H1 (cell line): ENCODE results near the gene FAM186B. TPM values are rescaled to one million over a fixed set of nuclear protein-coding genes. Genes with fewer than 3 reads are reported as not detected.

ENCODE experiments used
- CTCF ChIA-PET: fragments of 300-600 bp; sonication (Branson Sonifier 250); formaldehyde crosslinking; loops from one replicate; lab custom pipeline; 2021; ENCODE audit not compliant: partially characterized antibody; lab: Charles Lee
- POLR2A ChIA-PET: fragments of 300-600 bp; sonication (Branson Sonifier 250); formaldehyde crosslinking; loops from one replicate; lab custom pipeline; 2021; ENCODE audit warnings: inconsistent platforms; ENCODE audit not compliant: partially characterized antibody; lab: Charles Lee
- DNase-seq, 2 experiments: peaks; one replicate each; pipeline versions ENCODE4 v3.0.0 to v3.0.0-alpha.2; 2010 to 2022; ENCODE audit warnings: low spot score in 2 of 2, low read depth in 1 of 2, mixed read lengths in 1 of 2
- FAIRE-seq: peaks from 2 replicates; lab custom pipeline; 2011; peaks lifted over from hg19 to GRCh38; lab: Jason Lieb, UNC
- H2AFZ ChIP-seq: 2 replicates; pipeline ENCODE4 v1.8.1; 2012; ENCODE audit warnings: low read length, inconsistent platforms
- H2AK5ac ChIP-seq: 2 replicates; pipeline ENCODE4 v1.6.1; 2013; ENCODE audit warnings: low read depth, low read length
- H2BK120ac ChIP-seq: replicated peaks from 2 replicates; pipeline ENCODE3; 2013; ENCODE audit warnings: low read depth, low read length, inconsistent platforms
- H2BK12ac ChIP-seq: 2 replicates; pipeline ENCODE4 v1.6.1; 2013; ENCODE audit warnings: low read depth, low read length
- H2BK15ac ChIP-seq: 2 replicates; pipeline ENCODE4 v1.6.1; 2013; ENCODE audit warnings: low read length
- H2BK20ac ChIP-seq: 2 replicates; pipeline ENCODE4 v1.6.1; 2013; ENCODE audit warnings: low read length
- H2BK5ac ChIP-seq: 2 replicates; pipeline ENCODE4 v1.6.1; 2013; ENCODE audit warnings: low read depth, low read length
- H3K14ac ChIP-seq: 2 replicates; pipeline ENCODE4 v1.6.1; 2013; ENCODE audit warnings: inconsistent platforms; ENCODE audit not compliant: insufficient read length
- H3K18ac ChIP-seq: 2 replicates; pipeline ENCODE4 v1.6.1; 2013; ENCODE audit warnings: low read length; ENCODE audit errors: extremely low read depth
- H3K23ac ChIP-seq: 2 replicates; pipeline ENCODE4 v1.6.1; 2013; ENCODE audit warnings: inconsistent platforms; ENCODE audit not compliant: insufficient read length
- H3K23me2 ChIP-seq: 2 replicates; pipeline ENCODE4 v1.6.1; 2013; ENCODE audit warnings: low read depth, low read length
- H3K27ac ChIP-seq: 2 replicates; pipeline ENCODE4 v1.6.1; 2011; ENCODE audit warnings: low read depth, low read length, inconsistent platforms
- H3K27me3 ChIP-seq, 4 experiments: replicated peaks in 1 of 4; 1 replicate in 1 of 4; 2 replicates in 3 of 4; pipeline versions ENCODE4 v1.6.1 to v1.8.1; 2011 to 2013; ENCODE audit warnings: low read length in 3 of 4, mild to moderate bottlenecking in 3 of 4, inconsistent platforms in 2 of 4, mixed read lengths in 2 of 4, moderate library complexity in 1 of 4; ENCODE audit not compliant: control insufficient read depth in 3 of 4, insufficient read depth in 3 of 4; ENCODE audit errors: extremely low read depth in 1 of 4
- H3K36me3 ChIP-seq, 4 experiments: 2 replicates each; pipeline versions ENCODE4 v1.6.1 to v1.8.1; 2011 to 2013; ENCODE audit warnings: mild to moderate bottlenecking in 4 of 4, low read length in 3 of 4, moderate library complexity in 2 of 4, control low read depth in 1 of 4, inconsistent platforms in 1 of 4; ENCODE audit not compliant: insufficient read depth in 4 of 4, control insufficient read depth in 2 of 4
- H3K4ac ChIP-seq: replicated peaks from 2 replicates; pipeline ENCODE3; 2013; ENCODE audit warnings: low read length, low read depth, mixed read lengths, inconsistent platforms; ENCODE audit not compliant: insufficient read length
- H3K4me1 ChIP-seq, 4 experiments: replicated peaks in 1 of 4; 1 replicate in 1 of 4; 2 replicates in 3 of 4; pipeline versions ENCODE4 v1.6.1 to v1.8.1; 2011 to 2013; ENCODE audit warnings: low read length in 3 of 4, inconsistent platforms in 2 of 4, mixed read lengths in 1 of 4; ENCODE audit not compliant: insufficient read depth in 4 of 4, control insufficient read depth in 3 of 4
- H3K4me2 ChIP-seq, 2 experiments: 2 replicates each; pipeline versions ENCODE4 v1.6.1 to v1.8.1; 2011 to 2013; ENCODE audit warnings: low read depth in 2 of 2, low read length in 2 of 2, control low read depth in 1 of 2, inconsistent platforms in 1 of 2, mild to moderate bottlenecking in 1 of 2; ENCODE audit not compliant: insufficient read depth in 1 of 2
- H3K4me3 ChIP-seq, 4 experiments: fragments of 200-600, 300-600 bp in 1 of 4; sonication (generic), shearing (Covaris generic), sonication (Bioruptor Twin) in 1 of 4; 2 replicates each; pipeline versions ENCODE4 v1.5.1 to v1.8.1; 2011 to 2016; ENCODE audit warnings: low read length in 4 of 4, low read depth in 3 of 4, control low read depth in 2 of 4, inconsistent platforms in 2 of 4, mild to moderate bottlenecking in 2 of 4, mixed read lengths in 1 of 4, moderate library complexity in 1 of 4; ENCODE audit not compliant: insufficient read depth in 2 of 4; ENCODE audit errors: extremely low read depth in 1 of 4
- H3K56ac ChIP-seq: replicated peaks from 2 replicates; pipeline ENCODE3; 2013; ENCODE audit warnings: low read depth, mild to moderate bottlenecking, mixed read lengths, low read length, inconsistent platforms; ENCODE audit not compliant: insufficient read length
- H3K79me1 ChIP-seq: 2 replicates; pipeline ENCODE4 v1.6.1; 2013; ENCODE audit warnings: low read depth, low read length, control low read depth
- H3K79me2 ChIP-seq, 2 experiments: 2 replicates each; pipeline versions ENCODE4 v1.6.1 to v1.8.1; 2012 to 2013; ENCODE audit warnings: low read length in 2 of 2, mild to moderate bottlenecking in 2 of 2, inconsistent platforms in 1 of 2; ENCODE audit not compliant: insufficient read depth in 2 of 2, control insufficient read depth in 1 of 2
- H3K9ac ChIP-seq, 4 experiments: replicated peaks in 1 of 4; 1 replicate in 1 of 4; 2 replicates in 3 of 4; pipeline versions ENCODE4 v1.6.1 to v1.8.1; 2011 to 2013; ENCODE audit warnings: low read depth in 3 of 4, low read length in 3 of 4, control low read depth in 2 of 4, mild to moderate bottlenecking in 2 of 4, moderate library complexity in 2 of 4, inconsistent platforms in 1 of 4; ENCODE audit errors: extremely low read depth in 1 of 4
- H3K9me3 ChIP-seq, 2 experiments: 2 replicates each; pipeline versions ENCODE4 v1.6.1 to v1.8.1; 2012 to 2013; ENCODE audit warnings: mild to moderate bottlenecking in 2 of 2, moderate library complexity in 2 of 2, control low read depth in 1 of 2, inconsistent platforms in 1 of 2, low read depth in 1 of 2, low read length in 1 of 2, mixed read lengths in 1 of 2; ENCODE audit not compliant: insufficient read depth in 2 of 2
- H4K20me1 ChIP-seq, 2 experiments: replicated peaks in 1 of 2; 2 replicates each; pipeline versions ENCODE3 to v1.8.1; 2011 to 2013; ENCODE audit warnings: inconsistent platforms in 2 of 2, low read length in 2 of 2, mild to moderate bottlenecking in 1 of 2; ENCODE audit not compliant: insufficient read depth in 2 of 2, control insufficient read depth in 1 of 2
- H4K5ac ChIP-seq: 2 replicates; pipeline ENCODE4 v1.6.1; 2013; ENCODE audit warnings: low read length, low read depth, mixed read lengths, inconsistent platforms; ENCODE audit not compliant: insufficient read length
- H4K8ac ChIP-seq: 2 replicates; pipeline ENCODE4 v1.8.0; 2013; ENCODE audit warnings: mild to moderate bottlenecking, moderate library complexity, low read length, inconsistent platforms; ENCODE audit not compliant: insufficient read depth; ENCODE audit errors: extremely low read depth
- H4K91ac ChIP-seq: replicated peaks from 2 replicates; pipeline ENCODE3; 2013; ENCODE audit warnings: low read length, mixed read lengths, inconsistent platforms; ENCODE audit not compliant: insufficient read length
- ASH2L ChIP-seq: fragments of 200-600, 300-600 bp; sonication (generic); IDR thresholded peaks from one replicate; pipeline ENCODE4 v1.7.1; 2017; ENCODE audit warnings: low read length
- BRCA1 ChIP-seq: IDR thresholded peaks from 2 replicates; pipeline ENCODE4 v1.6.1; 2012; ENCODE audit warnings: low read depth, low read length, improper control_type of control experiment
- EGR1 ChIP-seq: IDR thresholded peaks from 2 replicates; pipeline ENCODE4 v1.6.1; 2011; ENCODE audit warnings: low read depth, low read length, borderline replicate concordance
- KDM4A ChIP-seq: IDR thresholded peaks from one replicate; pipeline ENCODE4 v1.7.1; 2012; ENCODE audit warnings: low read depth, mild to moderate bottlenecking, moderate library complexity, low read length, inconsistent platforms; ENCODE audit not compliant: severe bottlenecking
- RNF2 ChIP-seq: fragments of 200-900, 300-1000 bp; sonication (generic); IDR thresholded peaks from 2 replicates; pipeline ENCODE4 v1.7.1; 2016; ENCODE audit warnings: borderline replicate concordance, low read depth, mild to moderate bottlenecking, antibody characterized with exemption, low read length; ENCODE audit not compliant: poor library complexity, severe bottlenecking; ENCODE audit errors: missing control alignments
- SIX5 ChIP-seq: IDR thresholded peaks from 2 replicates; pipeline ENCODE4 v1.6.1; 2011; ENCODE audit warnings: mild to moderate bottlenecking, low read depth, low read length
- SP4 ChIP-seq: IDR thresholded peaks from 2 replicates; pipeline ENCODE4 v1.6.1; 2012; ENCODE audit warnings: low read length, inconsistent platforms
- TAF1 ChIP-seq: IDR thresholded peaks from 2 replicates; pipeline ENCODE4 v1.6.1; 2011; ENCODE audit warnings: mild to moderate bottlenecking, low read depth, low read length
- TCF12 ChIP-seq: IDR thresholded peaks from 2 replicates; pipeline ENCODE4 v1.6.1; 2011; ENCODE audit warnings: low read depth, mild to moderate bottlenecking, low read length
- TEAD4 ChIP-seq: IDR thresholded peaks from 2 replicates; pipeline ENCODE4 v1.6.1; 2012; ENCODE audit warnings: low read depth, low read length, inconsistent platforms, mixed read lengths
- ZNF274 ChIP-seq: IDR thresholded peaks from 2 replicates; pipeline ENCODE4 v1.7.0; 2012; ENCODE audit warnings: low read length, borderline replicate concordance; ENCODE audit errors: extremely low read depth
- WGBS, 2 experiments: shearing (Covaris generic) in 1 of 2; methylation state at CpG; one replicate each; pipeline versions ENCODE4 v1.1.6 to v1.1.7; 2013 to 2015; ENCODE audit warnings: low lambda C conversion rate in 2 of 2, mixed read lengths in 2 of 2, inconsistent platforms in 1 of 2, low coverage in 1 of 2, missing lambda C conversion rate in 1 of 2; ENCODE audit not compliant: insufficient replicate concordance in 2 of 2, insufficient coverage in 1 of 2, insufficient read length in 1 of 2; ENCODE audit errors: extremely low coverage in 1 of 2, missing lambda C conversion rate in 1 of 2; 5-methylcytosine and 5-hydroxymethylcytosine counted together
- polyA plus RNA-seq, 7 experiments: library from polyadenylated mRNA; depleted of rRNA in 3 of 7; stranded (reverse) in 5 of 7; unstranded in 2 of 7; fragments of >200 nt in 5 of 7; fragments of 200-250 nt in 2 of 7; gene quantifications; 1 replicate in 5 of 7; 2 replicates in 1 of 7; 4 replicates in 1 of 7; pipeline versions ENCODE4 v1.2.1 to v1.2.3, GENCODE V29; 2011 to 2013; ENCODE audit warnings: missing spikeins in 2 of 7, mixed read lengths in 2 of 7
- total RNA-seq: library from RNA; stranded (reverse); fragmentation: NEBNext Ultra II Directional; extraction: Animal tissue kit (Norgen Biotek cat#: 25700); gene quantifications from 2 replicates; pipeline ENCODE4 v1.2.1, GENCODE V29; 2021

Gene FAM186B
- total and polyA plus RNA-seq, 2 of the 8 experiments (the other 6 are each of a cell fraction or from before 2014, with no cell fraction given) = 0.12 to 0.73 TPM

GRCh38 chr12:49624921-49625577, 19.6 kb upstream of the FAM186B start:
- peaks cover 15% of the 10 kb centered on the region; the same call in 1 of the 2 replicates for H3K23me2 ChIP-seq
- TF ChIP-seq RNF2 (no peak), TCF12 (no peak), ZNF274 (no peak), TAF1 (no peak), SP4 (no peak), BRCA1 (no peak), TEAD4 (no peak), ASH2L (no peak), EGR1 (no peak), SIX5 (no peak), KDM4A (no peak)
- TF ChIP-seq, all 59 proteins: peak for 0
- no peak overlapping the region for H3K4me3 ChIP-seq
- no peaks in the 10 kb centered on the region for H4K20me1 ChIP-seq
- no peak overlapping the region for H4K5ac ChIP-seq
- peak overlapping the region in 1 of 2 experiments; percentile 44; a peak in 1 of 4 replicates for H3K4me2 ChIP-seq
- no peak overlapping the region for H3K56ac ChIP-seq
- H4K8ac ChIP-seq = no peak overlapping the region
- no peaks in the 10 kb centered on the region for H3K27me3 ChIP-seq
- 95% methylated on average over 4 of the region's 4 CpGs; no CpG with 5 or more reads in 1 of the 2 experiments for WGBS, 2 experiments
- no peak for DNase-seq
- no peak overlapping the region for H2AK5ac ChIP-seq
- ChIA-PET CTCF (interaction anchor here (1.3 to 4.3 kb wide), 7 partner anchors 8 to 214 kb away, joined by 3 to 15 read pairs (median 4); no protein-coding TSS in a partner anchor), POLR2A (interaction anchor here (0.6 to 1.4 kb wide), 2 partner anchors 116 to 333 kb away, joined by 3 to 8 read pairs; partner anchors contain the start of gene TMBIM6)
- H4K91ac ChIP-seq = no peak overlapping the region
- H3K9ac ChIP-seq = 0 out of 7 replicates have a peak overlapping the region, but pooled peaks of 1 of the 4 experiments have one; percentile 33
- no peak overlapping the region for H2BK120ac ChIP-seq
- no peak overlapping the region for H3K18ac ChIP-seq
- H3K4ac ChIP-seq = no peak overlapping the region
- no peak overlapping the region for H2BK5ac ChIP-seq
- H3K27ac ChIP-seq = no peak overlapping the region
- H3K4me1 ChIP-seq = peaks cover 0 to 7% (median 3%) of the 10 kb centered on the region in 4 experiments; a peak in 6 of 7 replicates
- H3K9me3 ChIP-seq = no peaks in the 10 kb centered on the region
- no peak overlapping the region for H3K23ac ChIP-seq
- FAIRE-seq = no peak
- H2BK20ac ChIP-seq = no peak overlapping the region
- no peak overlapping the region for H2BK15ac ChIP-seq
- no peak overlapping the region for H3K14ac ChIP-seq
- H2AFZ ChIP-seq = no peak overlapping the region
- H3K36me3 ChIP-seq = no peaks in the 10 kb centered on the region
- H3K79me1 ChIP-seq = no peaks in the 10 kb centered on the region
- no peak overlapping the region for H2BK12ac ChIP-seq
- no peaks in the 10 kb centered on the region for H3K79me2 ChIP-seq
